Measurements from ENCODE around the gene BFSP1. TPM values are rescaled to one million over a fixed set of nuclear protein-coding genes. Genes with fewer than 3 reads are reported as not detected.

Gene BFSP1
- polyA plus RNA-seq, 1 of the 3 experiments (the other 2 are of a cell fraction): 7.1 TPM

- CTCF ChIA-PET: interaction anchor here (0.6 kb wide), 1 partner anchor 494 kb away, joined by 3 read pairs; no protein-coding TSS in a partner anchor
- Histone ChIP-seq H4K20me1 (ENCODE audit: insufficient read depth) (no peaks in the 10 kb centered on the region), H3K4me2 (no peak overlapping the region), H3K27me3 (ENCODE audit: insufficient read depth) (no peaks in the 10 kb centered on the region), H3K9me2 (no peaks in the 10 kb centered on the region), H3K4me1 (ENCODE audit: control insufficient read depth in 1 of 2, insufficient read depth in 2 of 2, low read depth in 1 of 2, low read length in 1 of 2) (peaks cover 0 to 9% of the 10 kb centered on the region in 2 experiments; a peak in 1 of 4 replicates), H3K4me3 (ENCODE audit: low read depth in 2 of 2, low read length in 1 of 2) (no peak overlapping the region), H3K36me3 (replicated peaks in 1 of 2; ENCODE audit: control insufficient read depth in 1 of 2, insufficient read depth in 2 of 2, low read length in 1 of 2) (no peaks in the 10 kb centered on the region), H3K9ac (no peak overlapping the region), H3K27ac (ENCODE audit: low read depth in 2 of 2, low read length in 1 of 2) (no peak overlapping the region), H3K9me3 (no peaks in the 10 kb centered on the region), H3F3A (replicated peaks; ENCODE audit: insufficient read depth) (no peaks in the 10 kb centered on the region), H3K79me2 (ENCODE audit: insufficient read depth) (no peaks in the 10 kb centered on the region), H2AFZ (ENCODE audit: low read depth) (no peak overlapping the region)
- DNase-seq: no peak
- no peak for TF ChIP-seq ELF1 (IDR thresholded peaks at IDR 0.05)
- no peak for TF ChIP-seq SMC3 (IDR thresholded peaks at IDR 0.05; ENCODE audit: low read depth, low read length)
- no peak for TF ChIP-seq TCF12 (IDR thresholded peaks at IDR 0.05)
- no peak for TF ChIP-seq MXI1 (IDR thresholded peaks at IDR 0.05; ENCODE audit: low read depth, low read length)
- no peak for TF ChIP-seq ZBTB33 (IDR thresholded peaks at IDR 0.05; ENCODE audit: borderline replicate concordance, low read depth)
- WGBS (ENCODE audit: low lambda C conversion rate): 83% methylated on average over 7 of the region's 7 CpGs
- POLR2A ChIA-PET: no interaction called here
Measured at GRCh38 chr20:17500826-17501225, 30.4 kb downstream of the BFSP1 start.

- Histone ChIP-seq H3K4me1 (ENCODE audit: control insufficient read depth in 1 of 2, insufficient read depth in 2 of 2, low read depth in 1 of 2, low read length in 1 of 2) (peaks cover 0 to 9% of the 10 kb centered on the region in 2 experiments; a peak in 1 of 4 replicates), H4K20me1 (ENCODE audit: insufficient read depth) (no peaks in the 10 kb centered on the region), H3K9me2 (no peaks in the 10 kb centered on the region), H3K36me3 (replicated peaks in 1 of 2; ENCODE audit: control insufficient read depth in 1 of 2, insufficient read depth in 2 of 2, low read length in 1 of 2) (no peaks in the 10 kb centered on the region), H3F3A (replicated peaks; ENCODE audit: insufficient read depth) (no peaks in the 10 kb centered on the region), H3K9me3 (no peaks in the 10 kb centered on the region), H3K4me3 (ENCODE audit: low read depth in 2 of 2, low read length in 1 of 2) (no peak overlapping the region), H3K79me2 (ENCODE audit: insufficient read depth) (no peaks in the 10 kb centered on the region), H3K27me3 (ENCODE audit: insufficient read depth) (no peaks in the 10 kb centered on the region), H2AFZ (ENCODE audit: low read depth) (no peak overlapping the region), H3K9ac (no peak overlapping the region), H3K4me2 (no peak overlapping the region), H3K27ac (ENCODE audit: low read depth in 2 of 2, low read length in 1 of 2) (no peak overlapping the region)
- ChIA-PET POLR2A (no interaction called here), CTCF (no interaction called here)
- no peak for TF ChIP-seq GABPA (IDR thresholded peaks at IDR 0.05; ENCODE audit: low read depth)
- TF ChIP-seq YY1 (IDR thresholded peaks at IDR 0.05; ENCODE audit: low read depth): no peak
- TF ChIP-seq REST (IDR thresholded peaks at IDR 0.05; ENCODE audit: low read depth, low read length): no peak
- TF ChIP-seq CTCF (IDR thresholded peaks at IDR 0.05): no peak
- TF ChIP-seq MXI1 (IDR thresholded peaks at IDR 0.05; ENCODE audit: low read depth, low read length): no peak
- TF ChIP-seq FOXJ3 (CRISPR knock-in tag; IDR thresholded peaks at IDR 0.05): no peak
- TF ChIP-seq ELF1 (IDR thresholded peaks at IDR 0.05): no peak
- TF ChIP-seq RCOR1 (IDR thresholded peaks at IDR 0.05; ENCODE audit: low read length): no peak
- no peak for TF ChIP-seq JUND (IDR thresholded peaks at IDR 0.05)
- no peak for TF ChIP-seq USF2 (IDR thresholded peaks at IDR 0.05; ENCODE audit: borderline replicate concordance, low read depth, low read length)
- TF ChIP-seq SIN3A (IDR thresholded peaks at IDR 0.05; ENCODE audit: borderline replicate concordance, low read depth, low read length): no peak
- no peak for TF ChIP-seq EP300 (IDR thresholded peaks at IDR 0.05; ENCODE audit: borderline replicate concordance in 1 of 2, low read depth in 1 of 2, low read length in 1 of 2)
- no peak for TF ChIP-seq NFIC (IDR thresholded peaks at IDR 0.05; ENCODE audit: borderline replicate concordance)
- no peak for TF ChIP-seq POLR2AphosphoS5 (IDR thresholded peaks at IDR 0.05; ENCODE audit: low read depth, low read length)
- TF ChIP-seq TEAD4 (IDR thresholded peaks at IDR 0.05; ENCODE audit: borderline replicate concordance, insufficient read depth): no peak
- no peak for TF ChIP-seq FOXM1 (IDR thresholded peaks at IDR 0.05; ENCODE audit: low read depth)
- no peak for TF ChIP-seq TCF12 (IDR thresholded peaks at IDR 0.05)
- no peak for TF ChIP-seq NRF1 (IDR thresholded peaks at IDR 0.05; ENCODE audit: low read depth, low read length)
- no peak for TF ChIP-seq RAD21 (IDR thresholded peaks at IDR 0.05; ENCODE audit: low read length)
- 87% methylated on average over 10 of the region's 10 CpGs for WGBS (ENCODE audit: low lambda C conversion rate)
- DNase-seq: no peak
Measured at GRCh38 chr20:17500271-17500670, 30.9 kb downstream of the BFSP1 start.

Data from SK-N-SH (cell line).